Suprapubic skin (tissue), 4 donors: Measurements from ENCODE around the gene PTPN4. TPM values are rescaled to one million over a fixed set of nuclear protein-coding genes. Genes with fewer than 3 reads are reported as not detected.
"Not testable (repeated sequence)": the region's sequence is repeated elsewhere in the genome, so short reads cannot be mapped to it uniquely, and the experiment has no call there.

Experiments used
- DNase-seq, 2 donors: peaks; one replicate each; pipeline ENCODE4 v3.0.0-alpha.2; 2019; ENCODE audit warnings: low spot score in 2 of 2
- H3K27ac ChIP-seq: fragments of 200-600 bp; sonication (generic); one replicate; pipeline ENCODE4 v1.5.1; 2019
- H3K27me3 ChIP-seq: fragments of 200-600 bp; sonication (generic); one replicate; pipeline ENCODE4 v1.5.1; 2019
- H3K36me3 ChIP-seq: fragments of 200-600 bp; sonication (generic); one replicate; pipeline ENCODE4 v1.5.1; 2019
- H3K4me1 ChIP-seq: fragments of 200-600 bp; sonication (generic); one replicate; pipeline ENCODE4 v1.5.1; 2019
- H3K4me3 ChIP-seq: fragments of 200-600 bp; sonication (generic); one replicate; pipeline ENCODE4 v1.5.1; 2019; ENCODE audit warnings: mild to moderate bottlenecking
- H3K9me3 ChIP-seq: fragments of 200-600 bp; sonication (generic); one replicate; pipeline ENCODE4 v1.5.1; 2019
- EP300 ChIP-seq: sonication (generic); formaldehyde crosslinking; IDR thresholded peaks from one replicate; pipeline ENCODE4 v1.6.1; 2017; ENCODE audit warnings: antibody characterized with exemption
- POLR2A ChIP-seq, 2 donors: fragments of 450-650 bp; IDR thresholded peaks; one replicate each; pipeline ENCODE4 v1.6.1; 2017; ENCODE audit warnings: antibody characterized with exemption in 2 of 2, mild to moderate bottlenecking in 2 of 2, moderate library complexity in 2 of 2
- POLR2AphosphoS5 ChIP-seq, 3 donors: sonication (generic); formaldehyde crosslinking; IDR thresholded peaks; one replicate each; pipeline ENCODE4 v1.6.1; 2017; ENCODE audit warnings: antibody characterized with exemption in 3 of 3
- WGBS: methylation state at CpG from one replicate; pipeline ENCODE4 v1.1.5; 2018; 5-methylcytosine and 5-hydroxymethylcytosine counted together
- total RNA-seq, 4 donors: library from RNA; depleted of rRNA; stranded (reverse); fragments of >200 nt; gene quantifications; one replicate each; pipeline ENCODE4 v1.1.0, GENCODE V29; 2016
- TF ChIP-seq, protein P1 (sequence below), 2 donors: fragments of 200-600 bp in 1 of 2; fragments of 450-650 bp in 1 of 2; sonication (generic) in 1 of 2; IDR thresholded peaks; one replicate each; pipeline ENCODE4 v1.5.1; 2016 to 2019; ENCODE audit warnings: antibody characterized with exemption in 2 of 2, mild to moderate bottlenecking in 1 of 2, moderate library complexity in 1 of 2

Gene PTPN4
- total RNA-seq, 4 donors from 2014 or later = 14.0 to 73.7 (median 36.7) TPM

DNA sequence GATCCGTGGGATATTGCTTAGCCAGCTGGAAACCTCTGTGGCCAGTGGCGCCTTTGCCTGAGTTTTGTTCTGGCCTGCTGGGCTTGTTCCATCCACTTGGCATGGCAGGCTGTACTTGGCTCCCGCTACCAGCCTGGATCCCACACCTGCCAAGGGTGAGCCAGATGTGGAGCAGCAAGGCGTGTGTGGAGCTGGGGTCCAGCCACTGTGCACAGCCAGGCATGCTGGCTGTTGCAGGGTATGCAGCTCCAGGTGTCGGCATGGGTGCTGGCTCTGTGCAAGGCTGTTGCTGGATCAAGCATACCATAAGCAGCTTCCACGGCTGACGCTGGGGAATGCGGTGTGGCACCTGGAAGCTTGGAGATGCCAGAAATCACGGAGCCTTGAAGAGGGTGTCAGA is 34.5 kb downstream of the PTPN4 start:
- no peaks in the 10 kb centered on the region for H3K4me1 ChIP-seq
- H3K36me3 ChIP-seq = peaks cover 3% of the 10 kb centered on the region
- H3K9me3 ChIP-seq = peaks cover 9% of the 10 kb centered on the region
- 93% methylated on average over 2 of the region's 9 CpGs for WGBS
- H3K4me3 ChIP-seq = no peak overlapping the region
- no peak for DNase-seq
- H3K27ac ChIP-seq = no peak overlapping the region
- TF ChIP-seq, protein P1, sequence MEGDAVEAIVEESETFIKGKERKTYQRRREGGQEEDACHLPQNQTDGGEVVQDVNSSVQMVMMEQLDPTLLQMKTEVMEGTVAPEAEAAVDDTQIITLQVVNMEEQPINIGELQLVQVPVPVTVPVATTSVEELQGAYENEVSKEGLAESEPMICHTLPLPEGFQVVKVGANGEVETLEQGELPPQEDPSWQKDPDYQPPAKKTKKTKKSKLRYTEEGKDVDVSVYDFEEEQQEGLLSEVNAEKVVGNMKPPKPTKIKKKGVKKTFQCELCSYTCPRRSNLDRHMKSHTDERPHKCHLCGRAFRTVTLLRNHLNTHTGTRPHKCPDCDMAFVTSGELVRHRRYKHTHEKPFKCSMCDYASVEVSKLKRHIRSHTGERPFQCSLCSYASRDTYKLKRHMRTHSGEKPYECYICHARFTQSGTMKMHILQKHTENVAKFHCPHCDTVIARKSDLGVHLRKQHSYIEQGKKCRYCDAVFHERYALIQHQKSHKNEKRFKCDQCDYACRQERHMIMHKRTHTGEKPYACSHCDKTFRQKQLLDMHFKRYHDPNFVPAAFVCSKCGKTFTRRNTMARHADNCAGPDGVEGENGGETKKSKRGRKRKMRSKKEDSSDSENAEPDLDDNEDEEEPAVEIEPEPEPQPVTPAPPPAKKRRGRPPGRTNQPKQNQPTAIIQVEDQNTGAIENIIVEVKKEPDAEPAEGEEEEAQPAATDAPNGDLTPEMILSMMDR (IDR thresholded peaks at IDR 0.05) = no peak
- TF ChIP-seq POLR2AphosphoS5 (IDR thresholded peaks at IDR 0.05) (no peak), EP300 (no peak), POLR2A (IDR thresholded peaks at IDR 0.05) (no peak)
- H3K27me3 ChIP-seq = no peaks in the 10 kb centered on the region

DNA sequence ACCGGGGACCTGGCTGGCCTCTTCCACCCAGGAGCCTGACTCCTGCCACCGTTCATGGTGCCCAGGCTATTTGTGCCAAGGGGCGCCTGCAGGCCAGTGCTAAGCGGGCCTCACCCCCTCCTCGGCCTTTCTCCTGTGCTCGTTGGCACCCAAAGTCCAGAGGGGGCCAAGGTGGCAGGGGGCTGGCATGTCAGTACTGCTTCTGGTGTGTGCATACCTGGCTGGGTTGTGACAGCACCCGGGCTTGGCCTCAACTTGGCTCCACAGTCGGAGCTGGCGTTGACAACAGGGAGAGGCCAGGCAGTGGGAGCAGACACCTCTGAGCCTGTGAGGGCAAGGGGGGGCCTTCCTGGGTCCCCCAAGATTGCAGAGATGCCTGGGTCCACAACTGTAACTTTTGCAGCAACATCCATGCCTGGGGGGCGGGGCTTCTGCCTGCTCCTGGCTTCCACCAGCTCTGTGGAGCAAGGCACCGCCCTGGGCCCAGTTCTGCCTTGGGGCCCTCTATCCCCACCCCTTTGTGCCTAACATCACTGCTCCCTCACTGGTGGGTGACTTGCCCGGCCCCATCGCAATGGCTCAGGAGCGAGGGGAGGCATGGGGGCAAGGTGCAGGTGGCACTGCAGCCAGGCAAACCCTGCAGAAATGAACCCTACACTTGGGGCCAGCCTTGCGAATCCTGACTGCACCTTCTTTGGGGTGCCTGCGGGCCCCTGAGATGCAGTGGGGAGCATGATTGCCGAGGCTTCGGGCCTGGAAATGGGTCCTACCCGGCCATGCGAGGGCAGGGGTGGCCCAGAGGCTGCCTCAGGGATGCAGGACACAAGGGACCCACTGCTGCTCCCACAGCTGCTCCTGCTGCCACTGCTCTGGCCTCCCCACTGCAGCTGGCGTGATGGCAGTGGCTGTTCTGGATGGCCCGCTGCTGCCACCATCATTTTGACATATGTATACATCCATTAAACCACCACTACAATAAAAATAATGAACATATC is 35.9 kb downstream of the PTPN4 start:
- H3K4me3 ChIP-seq = no peak overlapping the region
- no peak for TF ChIP-seq EP300
- TF ChIP-seq, protein P1 (IDR thresholded peaks at IDR 0.05) = no peak
- TF ChIP-seq POLR2A (IDR thresholded peaks at IDR 0.05) = no peak
- TF ChIP-seq POLR2AphosphoS5 (IDR thresholded peaks at IDR 0.05) = no peak
- DNase-seq = no peak
- no peaks in the 10 kb centered on the region for H3K27me3 ChIP-seq
- H3K9me3 ChIP-seq = peaks cover 4% of the 10 kb centered on the region
- peaks cover 3% of the 10 kb centered on the region for H3K36me3 ChIP-seq
- no peaks in the 10 kb centered on the region for H3K4me1 ChIP-seq
- no peak overlapping the region for H3K27ac ChIP-seq
- 95% methylated on average over 16 of the region's 22 CpGs for WGBS

DNA sequence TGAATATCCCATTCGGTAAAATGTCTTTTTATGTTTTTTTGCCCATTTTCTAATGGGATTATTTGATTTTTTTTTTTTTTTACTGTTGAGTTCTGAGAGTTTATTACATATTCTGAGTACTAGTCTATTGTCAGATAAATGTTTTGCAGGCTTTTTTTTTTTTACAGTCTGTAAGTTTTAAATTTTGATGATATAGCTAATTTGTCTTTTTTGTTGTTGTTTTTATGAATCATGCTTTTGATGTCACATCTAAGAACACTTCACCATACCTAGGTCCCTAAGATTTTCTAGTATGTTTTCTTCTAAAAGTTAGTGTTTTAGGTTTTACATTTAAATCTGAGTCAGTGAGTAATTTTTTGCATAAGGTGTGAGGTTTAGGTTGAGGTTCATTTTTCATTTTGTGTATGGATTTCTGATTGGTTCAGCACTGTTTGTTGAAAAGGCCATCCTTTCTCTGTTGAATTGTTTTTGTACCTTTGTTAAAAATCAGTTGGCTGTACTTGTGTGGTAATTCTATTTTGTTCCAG is 40.7 kb downstream of the PTPN4 start:
- H3K4me1 ChIP-seq = no peaks in the 10 kb centered on the region
- WGBS = 97% methylated on average over 1 of the region's 1 CpG
- no peaks in the 10 kb centered on the region for H3K27me3 ChIP-seq
- no peak for TF ChIP-seq EP300
- TF ChIP-seq POLR2A (IDR thresholded peaks at IDR 0.05) = no peak
- TF ChIP-seq, protein P1 (IDR thresholded peaks at IDR 0.05) = no peak
- no peak for TF ChIP-seq POLR2AphosphoS5 (IDR thresholded peaks at IDR 0.05)
- DNase-seq = no peak
- H3K9me3 ChIP-seq = no peaks in the 10 kb centered on the region
- H3K36me3 ChIP-seq = no peaks in the 10 kb centered on the region
- H3K27ac ChIP-seq = no peak overlapping the region
- H3K4me3 ChIP-seq = no peak overlapping the region

DNA sequence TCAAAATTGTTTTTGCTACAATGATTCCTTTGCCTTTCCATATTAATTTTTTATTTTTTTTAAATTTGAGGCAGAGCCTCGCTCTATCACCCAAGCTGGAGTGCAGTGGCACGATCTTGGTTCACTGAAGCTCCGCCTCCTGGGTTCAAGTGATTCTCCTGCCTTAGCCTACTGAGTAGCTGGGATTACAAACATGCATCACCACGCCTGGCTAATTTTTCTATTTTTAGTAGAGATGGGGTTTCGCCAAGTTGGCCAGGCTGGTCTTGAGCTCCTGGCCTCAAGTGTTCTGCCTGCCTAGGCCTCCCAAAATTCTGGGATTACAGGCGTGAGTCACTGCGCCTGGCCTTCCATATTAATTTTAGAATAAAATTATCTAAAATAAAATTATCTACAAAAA is 41.3 kb downstream of the PTPN4 start:
- Histone ChIP-seq H3K4me3 (no peak overlapping the region), H3K27ac (no peak overlapping the region), H3K36me3 (no peaks in the 10 kb centered on the region), H3K9me3 (no peaks in the 10 kb centered on the region), H3K4me1 (no peaks in the 10 kb centered on the region), H3K27me3 (no peaks in the 10 kb centered on the region)
- TF ChIP-seq, protein P1 (IDR thresholded peaks at IDR 0.05) = no peak
- TF ChIP-seq POLR2AphosphoS5 (IDR thresholded peaks at IDR 0.05) = no peak
- TF ChIP-seq POLR2A (IDR thresholded peaks at IDR 0.05) = no peak
- no peak for TF ChIP-seq EP300
- DNase-seq = no peak
- WGBS = 94% methylated on average over 7 of the region's 7 CpGs

DNA sequence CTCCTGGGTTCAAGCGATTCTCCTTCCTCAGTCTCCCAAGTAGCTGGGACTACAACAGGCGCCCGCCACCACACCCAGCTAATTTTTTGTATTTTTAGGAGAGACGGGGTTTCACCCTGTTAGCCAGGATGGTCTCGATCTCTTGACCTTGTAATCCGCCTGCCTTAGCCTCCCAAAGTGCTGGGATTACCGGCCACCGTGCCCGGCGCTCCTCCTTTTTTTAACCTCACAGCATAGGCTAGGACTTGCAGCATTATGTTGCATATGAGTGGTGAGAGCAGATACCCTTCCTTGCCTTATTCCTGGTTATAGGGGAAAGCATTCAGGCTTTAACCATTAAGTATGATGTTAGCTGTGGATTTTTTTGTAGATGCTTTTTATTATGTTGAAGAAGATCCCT is 42.3 kb downstream of the PTPN4 start:
- not testable (repeated sequence) for H3K9me3 ChIP-seq, H3K36me3 ChIP-seq, H3K4me1 ChIP-seq, DNase-seq, H3K27ac ChIP-seq, H3K27me3 ChIP-seq, H3K4me3 ChIP-seq
- 88% methylated on average over 10 of the region's 10 CpGs for WGBS
